GM12878 (cell line): ENCODE data around the gene ANGPTL2. TPM values are rescaled to one million over a fixed set of nuclear protein-coding genes. Genes with fewer than 3 reads are reported as not detected.

ENCODE experiments used
- ATAC-seq: fragments of 200-7000 bp; cut with Tn5 transposase; 3 replicates; pipeline ENCODE4 v1.9.1; 2020; ENCODE audit warnings: mild to moderate bottlenecking, moderate library complexity
- Bru-seq: library from RNA; stranded (reverse); fragments of 400-500 nt; gene quantifications from one replicate; lab custom pipeline; 2021; lab: Mats Ljungman, UMichigan
- BruChase-seq, 2 experiments: library from RNA; stranded (reverse); fragments of 400-500 nt; gene quantifications; one replicate each; lab custom pipeline; 2021; lab: Mats Ljungman, UMichigan
- BruUV-seq: library from RNA; stranded (reverse); fragments of 400-500 nt; replicated peaks from 2 replicates; lab custom pipeline; 2021; lab: Mats Ljungman, UMichigan
- CTCF ChIA-PET: fragments of 300-600 bp; sonication (Branson Sonifier 250); formaldehyde crosslinking; extraction: SDS; loops from one replicate; lab custom pipeline; 2021; ENCODE audit warnings: inconsistent platforms; lab: Yijun Ruan, JAX
- POLR2A ChIA-PET: fragments of 350-600 bp; formaldehyde crosslinking; extraction: SDS; loops from one replicate; lab custom pipeline; 2021; ENCODE audit warnings: inconsistent platforms; lab: Charles Lee
- RAD21 ChIA-PET: fragments of 300-600 bp; sonication (Branson Sonifier 250); formaldehyde crosslinking; loops from one replicate; lab custom pipeline; 2023; ENCODE audit warnings: antibody characterized with exemption; ENCODE audit not compliant: unreplicated experiment; lab: Charles Lee
- SMC1A ChIA-PET: fragments of 300-600 bp; sonication (Branson Sonifier 250); formaldehyde crosslinking; loops from one replicate; lab custom pipeline; 2023; ENCODE audit not compliant: unreplicated experiment, uncharacterized antibody; lab: Charles Lee
- DNase-seq: peaks from one replicate; pipeline ENCODE4 v3.0.0-alpha.2; 2011; ENCODE audit warnings: low read depth, low spot score
- FAIRE-seq: peaks from 3 replicates; lab custom pipeline; 2011; peaks lifted over from hg19 to GRCh38; lab: Jason Lieb, UNC
- H2AFZ ChIP-seq: 2 replicates; pipeline ENCODE4 v1.6.0; 2011; ENCODE audit warnings: low read depth, low read length, control low read depth; ENCODE audit not compliant: control insufficient read depth
- H3K27ac ChIP-seq: 2 replicates; pipeline ENCODE4 v1.5.1; 2011; ENCODE audit warnings: control low read depth; ENCODE audit not compliant: control insufficient read depth, insufficient read depth
- H3K27me3 ChIP-seq, 2 experiments: replicated peaks in 1 of 2; 2 replicates each; pipeline versions ENCODE4 v1.6.0 to v1.6.1; 2011; ENCODE audit warnings: low read length in 1 of 2; ENCODE audit not compliant: control insufficient read depth in 2 of 2, insufficient read depth in 2 of 2
- H3K36me3 ChIP-seq, 2 experiments: 2 replicates each; pipeline ENCODE4 v1.5.1; 2011; ENCODE audit warnings: low read length in 1 of 2; ENCODE audit not compliant: control insufficient read depth in 2 of 2, insufficient read depth in 2 of 2
- H3K4me1 ChIP-seq: 2 replicates; pipeline ENCODE4 v1.6.1; 2011; ENCODE audit warnings: mild to moderate bottlenecking, low read length, moderate library complexity, mixed read lengths; ENCODE audit not compliant: control insufficient read depth, insufficient read depth
- H3K4me2 ChIP-seq: 2 replicates; pipeline ENCODE4 v1.6.0; 2011; ENCODE audit warnings: control low read depth; ENCODE audit not compliant: control insufficient read depth, insufficient read depth
- H3K4me3 ChIP-seq: fragments of 200-600 bp; sonication (generic); 2 replicates; pipeline ENCODE4 v1.5.1; 2016
- H3K79me2 ChIP-seq: 2 replicates; pipeline ENCODE4 v1.6.0; 2011; ENCODE audit warnings: low read length; ENCODE audit not compliant: control insufficient read depth, insufficient read depth
- H3K9ac ChIP-seq: 2 replicates; pipeline ENCODE4 v1.8.0; 2011; ENCODE audit warnings: low read length, control low read depth, mixed read lengths; ENCODE audit not compliant: control insufficient read depth, insufficient read depth
- H3K9me3 ChIP-seq: replicated peaks from 3 replicates; pipeline ENCODE4 v1.5.1; 2011; ENCODE audit warnings: mild to moderate bottlenecking, low read length; ENCODE audit not compliant: control insufficient read depth, insufficient read depth
- H4K20me1 ChIP-seq: 2 replicates; pipeline ENCODE4 v1.6.0; 2011; ENCODE audit not compliant: control insufficient read depth, insufficient read depth
- BHLHE40 ChIP-seq, 2 experiments: fragments of 450-650 bp in 1 of 2; IDR thresholded peaks; 2 replicates each; pipeline ENCODE4 v1.6.1; 2011 to 2017; ENCODE audit warnings: low read depth in 2 of 2, borderline replicate concordance in 1 of 2, improper control_type of control experiment in 1 of 2, low read length in 1 of 2, mild to moderate bottlenecking in 1 of 2
- FOXK2 ChIP-seq: fragments of 450-650 bp; IDR thresholded peaks from 2 replicates; pipeline ENCODE4 v1.6.1; 2017; ENCODE audit warnings: mild to moderate bottlenecking, moderate library complexity
- MYC ChIP-seq: IDR thresholded peaks from 2 replicates; pipeline ENCODE4 v1.6.1; 2011; ENCODE audit warnings: mild to moderate bottlenecking, low read length, moderate library complexity, inconsistent platforms; ENCODE audit not compliant: insufficient read depth, insufficient replicate concordance, insufficient read length, severe bottlenecking
- NFIC ChIP-seq: IDR thresholded peaks from 2 replicates; pipeline ENCODE4 v1.6.1; 2012; ENCODE audit warnings: low read depth, mild to moderate bottlenecking, inconsistent platforms, low read length, moderate library complexity
- SMC3 ChIP-seq: IDR thresholded peaks from 2 replicates; pipeline ENCODE4 v1.6.1; 2011; ENCODE audit warnings: low read length, improper control_type of control experiment, borderline replicate concordance
- SP1 ChIP-seq: IDR thresholded peaks from one replicate; pipeline ENCODE4 v1.6.1; 2011; ENCODE audit warnings: low read depth, low read length
- SPI1 ChIP-seq: IDR thresholded peaks from 2 replicates; pipeline ENCODE4 v1.6.1; 2011; ENCODE audit warnings: low read depth, mild to moderate bottlenecking, low read length, moderate library complexity, borderline replicate concordance; ENCODE audit not compliant: insufficient read depth
- ZNF24 ChIP-seq: fragments of 450-650 bp; IDR thresholded peaks from 2 replicates; pipeline ENCODE4 v1.6.1; 2017; ENCODE audit warnings: antibody characterized with exemption, mild to moderate bottlenecking
- ZNF592 ChIP-seq: fragments of 450-650 bp; IDR thresholded peaks from 2 replicates; pipeline ENCODE4 v1.6.1; 2017; ENCODE audit warnings: mild to moderate bottlenecking, moderate library complexity
- WGBS: methylation state at CpG from one replicate; pipeline ENCODE4 v1.1.6; 2016; ENCODE audit warnings: low lambda C conversion rate; ENCODE audit not compliant: insufficient replicate concordance, insufficient coverage; ENCODE audit errors: missing lambda C conversion rate; 5-methylcytosine and 5-hydroxymethylcytosine counted together
- in situ Hi-C: fragments of 300-500 bp; cut with MboI; formaldehyde crosslinking; loops from 9 replicates; pipeline ENCODE4 v1.14.3; 2018; ENCODE audit warnings: mixed read lengths
- intact Hi-C: fragments of 100-400 bp; cut with micrococcal nuclease; formaldehyde crosslinking; loops from one replicate; pipeline ENCODE4 v1.14.2; 2022; ENCODE audit not compliant: unreplicated experiment
- long read RNA-seq, 2 experiments: library from polyadenylated mRNA; unstranded; transcript quantifications; one replicate each; pipeline ENCODE4 v2.0.0, GENCODE V29; 2019 to 2020
- polyA minus RNA-seq, 3 experiments: library from RNA; depleted of rRNA, polyadenylated mRNA; stranded (reverse); fragments of >200 nt; gene quantifications; 2 replicates each; pipeline ENCODE4 v1.2.3, GENCODE V29; 2011
- polyA plus RNA-seq, 11 experiments: library from polyadenylated mRNA; depleted of rRNA in 4 of 11; unstranded in 6 of 11; stranded (reverse) in 5 of 11; fragments of >200 nt; fragmentation: Nextera tagmentation in 4 of 11; fragmentation: Illumina TruSeq in 1 of 11; extraction: Ambion mirVana in 4 of 11; extraction: Trizol in 1 of 11; gene quantifications; 1 replicate in 1 of 11; 2 replicates in 10 of 11; pipeline versions ENCODE4 v1.2.1 to v1.2.3, GENCODE V29; 2011 to 2016; ENCODE audit warnings: inconsistent platforms in 2 of 11, missing spikeins in 2 of 11, low read depth in 1 of 11
- total RNA-seq, 4 experiments: library from RNA; depleted of rRNA in 3 of 4; stranded (reverse); fragments of >200 nt in 3 of 4; fragmentation: Illumina TruSeq in 1 of 4; extraction: Trizol in 1 of 4; gene quantifications; 2 replicates each; pipeline versions ENCODE4 v1.2.1 to v1.2.3, GENCODE V29; 2013 to 2021

Gene ANGPTL2
- total RNA-seq (2013; cell fraction: nucleolus; rRNA removed), result 16.3 and 18.6 TPM in 2 replicates
- 0.71 and 1.1 TPM in 2 replicates for total RNA-seq (2014; rRNA removed)
- total RNA-seq (2014; rRNA removed; fragmentation: Illumina TruSeq; extraction: Trizol), result 0.49 and 0.55 TPM in 2 replicates
- total RNA-seq (2021), result 1.6 TPM in 2 replicates
- polyA plus RNA-seq (2011; ENCODE audit: low read depth), result not detected
- not detected in 2 replicates for polyA plus RNA-seq (2011; rRNA removed)
- polyA plus RNA-seq (2011; cell fraction: cytosol; rRNA removed), result 0.03 TPM in 1 of 2 replicates, not detected in the other
- polyA plus RNA-seq (2011; cell fraction: nucleus; rRNA removed), result 0.04 TPM in 1 of 2 replicates, not detected in the other
- 0.04 and 0.14 TPM in 2 replicates for polyA plus RNA-seq (2012)
- polyA plus RNA-seq (2014; fragmentation: Illumina TruSeq; extraction: Trizol), result 1.2 and 2.6 TPM in 2 replicates
- under 1 TPM; 0.13 to 0.38 TPM for polyA plus RNA-seq (2014; fragmentation: Nextera tagmentation; extraction: Ambion mirVana)
- polyA plus RNA-seq (2014; rRNA removed), result 0.75 and 0.87 TPM in 2 replicates
- polyA plus RNA-seq (2016; fragmentation: Nextera tagmentation; extraction: Ambion mirVana), result under 1 TPM; 0.76 to 0.82 TPM
- not detected in 2 replicates for polyA minus RNA-seq (2011; rRNA and poly(A)+ RNA removed)
- polyA minus RNA-seq (2011; cell fraction: cytosol; rRNA and poly(A)+ RNA removed), result not detected in 2 replicates
- not detected in 2 replicates for polyA minus RNA-seq (2011; cell fraction: nucleus; rRNA and poly(A)+ RNA removed)
- percentile 43 among the genes with signal in this experiment for Bru-seq, nascent RNA
- percentile 34 among the genes with signal in this experiment for BruChase-seq, experiment 1, labeled RNA remaining after a 6-hour chase
- BruChase-seq, experiment 2, labeled RNA remaining after a 2-hour chase, result percentile 37 among the genes with signal in this experiment
- long read RNA-seq, experiment 1, result 0 reads
- long read RNA-seq, experiment 2, result 0 reads

- Histone ChIP-seq H3K27ac (no peak within 1 kb of the TSS), H2AFZ (peak within 1 kb of the TSS; percentile 50), H3K27me3 (no peaks in the 10 kb centered on the region), H3K4me2 (0 out of 2 replicates have a peak within 1 kb of the TSS, but pooled peaks have one; percentile 5), H3K36me3 (no peaks in the 10 kb centered on the region), H3K9me3 (no peaks in the 10 kb centered on the region), H4K20me1 (no peaks in the 10 kb centered on the region), H3K9ac (no peak within 1 kb of the TSS), H3K4me1 (peaks cover 16% of the 10 kb centered on the region), H3K79me2 (no peaks in the 10 kb centered on the region), H3K4me3 (no peak within 1 kb of the TSS)
- intact Hi-C loops, result loop anchor here (5.0 kb wide), 1 partner anchor 180 kb away; no protein-coding TSS in a partner anchor
- no peak for FAIRE-seq
- SMC1A ChIA-PET, result interaction anchor here (0.9 to 1.7 kb wide), 11 partner anchors 8 to 137 kb away, joined by 3 to 5 read pairs (median 4); no protein-coding TSS in a partner anchor
- ATAC-seq, result peak; percentile 55
- DNase-seq, result no peak
- WGBS, result 34% methylated on average over 32 of the region's 43 CpGs
- CTCF ChIA-PET, result interaction anchor here (1.5 kb wide), 1 partner anchor 15 kb away, joined by 3 read pairs; no protein-coding TSS in a partner anchor
- POLR2A ChIA-PET, result interaction anchor here (0.5 to 1.6 kb wide), 4 partner anchors 32 to 266 kb away, joined by 3 to 4 read pairs (median 3); no protein-coding TSS in a partner anchor
- BruUV-seq, result no TSS peak
- RAD21 ChIA-PET, result interaction anchor here (0.9 to 1.7 kb wide), 5 partner anchors 12 to 63 kb away, joined by 3 to 8 read pairs (median 5); no protein-coding TSS in a partner anchor
- in situ Hi-C loops, result no loop called here
- TF ChIP-seq FOXK2 (no peak), SPI1 (peak; percentile 41; the same call in 1 of the 2 replicates), SP1 (no peak), MYC (no peak), NFIC (no peak), ZNF24 (no peak), ZNF592 (no peak), SMC3 (no peak), BHLHE40 (IDR thresholded peaks at IDR 0.05; ENCODE audit: borderline replicate concordance in 1 of 2, low read depth in 2 of 2, low read length in 1 of 2) (peak; percentile 63 to 86; a peak in 3 of 4 replicates)
Observed at GRCh38 chr9:127122176-127123063, at the start of gene ANGPTL2. Gene ANGPTL2, minus strand, starts transcription at chr9:127122635. Its CDS starts 13,904 bp downstream, at chr9:127108731.
